PC-3 (cell line): ENCODE results near the gene PIGX.

Experiments used
- EZH2 ChIP-seq: fragments of 300-600 bp; sonication (generic); IDR thresholded peaks from one replicate; pipeline ENCODE4 v1.6.1; 2017; ENCODE audit warnings: antibody characterized with exemption, mild to moderate bottlenecking, low read length; ENCODE audit not compliant: unreplicated experiment
- EZH2phosphoT487 ChIP-seq: fragments of 300-600 bp; sonication (generic); IDR thresholded peaks from 2 replicates; pipeline ENCODE4 v1.6.1; 2018; ENCODE audit warnings: mild to moderate bottlenecking, antibody characterized with exemption, low read length, borderline replicate concordance
- TF ChIP-seq, protein P1 (sequence below): fragments of 300-600 bp; sonication (generic); conservative IDR thresholded peaks from 2 replicates; pipeline ENCODE4 v1.5.1; 2017; ENCODE audit warnings: antibody characterized with exemption, low read depth, mild to moderate bottlenecking, low read length

DNA sequence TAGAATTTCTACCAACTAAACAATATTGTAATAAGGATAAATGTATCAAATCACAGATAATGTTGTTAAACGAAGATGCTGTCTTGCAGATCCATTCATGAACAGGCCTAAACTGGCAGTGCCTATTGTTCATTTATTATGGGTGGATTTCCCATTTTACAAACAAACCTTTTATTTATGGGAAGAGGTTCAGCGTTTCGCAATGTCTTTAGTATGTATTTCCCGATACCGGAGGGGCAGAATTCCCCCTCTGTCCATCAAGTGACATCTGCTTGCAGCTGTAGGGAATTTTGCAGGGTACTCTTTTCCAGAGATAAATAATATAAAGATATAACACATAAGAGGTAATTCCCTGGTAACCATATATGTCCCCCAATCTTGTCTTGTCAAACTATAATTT is 5.8 kb upstream of the PIGX start:
- TF ChIP-seq, protein P1, sequence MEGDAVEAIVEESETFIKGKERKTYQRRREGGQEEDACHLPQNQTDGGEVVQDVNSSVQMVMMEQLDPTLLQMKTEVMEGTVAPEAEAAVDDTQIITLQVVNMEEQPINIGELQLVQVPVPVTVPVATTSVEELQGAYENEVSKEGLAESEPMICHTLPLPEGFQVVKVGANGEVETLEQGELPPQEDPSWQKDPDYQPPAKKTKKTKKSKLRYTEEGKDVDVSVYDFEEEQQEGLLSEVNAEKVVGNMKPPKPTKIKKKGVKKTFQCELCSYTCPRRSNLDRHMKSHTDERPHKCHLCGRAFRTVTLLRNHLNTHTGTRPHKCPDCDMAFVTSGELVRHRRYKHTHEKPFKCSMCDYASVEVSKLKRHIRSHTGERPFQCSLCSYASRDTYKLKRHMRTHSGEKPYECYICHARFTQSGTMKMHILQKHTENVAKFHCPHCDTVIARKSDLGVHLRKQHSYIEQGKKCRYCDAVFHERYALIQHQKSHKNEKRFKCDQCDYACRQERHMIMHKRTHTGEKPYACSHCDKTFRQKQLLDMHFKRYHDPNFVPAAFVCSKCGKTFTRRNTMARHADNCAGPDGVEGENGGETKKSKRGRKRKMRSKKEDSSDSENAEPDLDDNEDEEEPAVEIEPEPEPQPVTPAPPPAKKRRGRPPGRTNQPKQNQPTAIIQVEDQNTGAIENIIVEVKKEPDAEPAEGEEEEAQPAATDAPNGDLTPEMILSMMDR, result no peak
- TF ChIP-seq EZH2phosphoT487 (no peak), EZH2 (no peak)
